GM11168 (cell line): ENCODE results near the gene CBLL1.

Experiments
- in situ Hi-C: fragments of 300-500 bp; cut with MboI; formaldehyde crosslinking; loops from one replicate; pipeline ENCODE4 v1.12.0; 2022; ENCODE audit warnings: low sequenced_read_pairs; ENCODE audit not compliant: unreplicated experiment

The CBLL1 gene

DNA sequence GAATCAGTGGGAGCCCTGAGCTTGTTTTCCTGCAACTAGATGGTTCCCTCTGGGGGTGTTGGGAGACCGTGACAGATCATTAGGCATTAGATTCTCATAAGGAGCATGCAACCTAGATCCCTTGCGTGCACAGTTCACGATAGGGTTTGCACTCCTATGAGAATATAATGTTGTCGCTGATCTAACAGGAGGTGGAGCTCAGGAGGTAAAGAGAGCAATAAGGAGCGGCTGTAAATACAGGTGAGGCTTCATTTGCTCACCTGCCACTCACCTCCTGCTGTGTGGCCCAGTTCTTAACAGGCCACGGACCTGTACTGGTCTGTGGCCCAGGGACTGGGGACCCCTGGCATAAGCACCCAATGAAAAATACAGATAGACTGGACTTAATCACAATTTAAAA is 48.4 kb downstream of the CBLL1 start:
- in situ Hi-C loops = no loop called here

DNA sequence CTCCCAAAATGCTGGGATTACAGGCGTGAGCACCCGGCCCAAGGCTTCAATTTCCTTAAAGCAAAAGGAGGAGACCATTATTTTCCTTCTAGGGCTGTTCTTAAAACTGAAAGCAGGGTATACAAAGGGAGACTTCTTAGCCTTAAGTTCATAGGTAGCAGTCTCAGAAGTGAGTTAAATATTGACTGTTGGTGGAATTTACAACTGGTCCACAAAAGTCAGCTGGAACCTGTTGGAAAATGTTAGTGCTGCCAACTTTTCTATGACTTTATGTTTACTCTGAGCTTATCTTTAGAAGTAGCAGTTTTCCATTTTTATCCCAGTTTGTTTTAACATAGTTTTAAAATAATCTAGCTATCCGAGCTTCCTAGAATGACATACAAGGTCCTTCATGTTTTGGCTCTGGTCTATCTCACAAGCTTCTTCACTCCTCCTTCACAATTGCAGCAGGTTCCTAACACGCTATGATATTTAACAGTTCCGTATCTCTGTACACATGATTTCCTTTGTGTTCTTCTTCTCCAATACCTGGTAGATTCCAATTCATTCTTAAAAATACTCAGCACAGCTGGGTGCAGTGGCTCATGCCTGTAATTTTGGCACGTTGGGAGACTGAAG is 55.8 kb downstream of the CBLL1 start:
- in situ Hi-C loops = no loop called here

DNA sequence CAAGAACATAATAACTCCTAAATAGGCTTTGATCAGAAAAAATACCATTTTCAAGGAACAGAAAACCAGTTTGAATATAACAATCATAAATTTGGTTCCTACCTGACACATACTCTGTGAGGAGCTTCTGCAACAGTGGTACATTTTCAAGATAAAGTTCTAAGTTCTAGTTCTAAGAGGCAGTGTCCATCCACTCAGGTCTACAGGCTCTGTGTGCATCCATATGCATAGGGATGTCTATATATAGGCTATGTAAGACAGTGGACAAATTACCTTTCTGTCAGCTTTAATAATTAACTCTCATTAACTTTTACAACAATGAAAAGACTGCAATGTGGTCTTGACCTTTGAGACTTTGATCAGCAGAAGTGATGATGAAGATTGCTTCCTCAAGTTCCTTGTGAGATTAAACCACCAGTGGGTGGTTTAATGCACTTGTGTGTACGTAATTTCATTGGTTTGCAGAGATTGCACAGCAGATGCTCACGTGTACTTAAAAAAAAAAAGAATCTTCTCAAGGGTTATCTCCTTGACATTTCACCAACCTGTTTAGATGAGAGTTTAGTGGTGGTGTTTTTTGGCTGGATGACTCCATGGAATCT is 59.2 kb downstream of the CBLL1 start, which contains the start of gene SLC26A3:
Gene SLC26A3, minus strand, starts transcription at position 215 of the 602 bp plus-strand sequence. CDS start 8,714 bp downstream, outside the sequence.
- in situ Hi-C loops = no loop called here

DNA sequence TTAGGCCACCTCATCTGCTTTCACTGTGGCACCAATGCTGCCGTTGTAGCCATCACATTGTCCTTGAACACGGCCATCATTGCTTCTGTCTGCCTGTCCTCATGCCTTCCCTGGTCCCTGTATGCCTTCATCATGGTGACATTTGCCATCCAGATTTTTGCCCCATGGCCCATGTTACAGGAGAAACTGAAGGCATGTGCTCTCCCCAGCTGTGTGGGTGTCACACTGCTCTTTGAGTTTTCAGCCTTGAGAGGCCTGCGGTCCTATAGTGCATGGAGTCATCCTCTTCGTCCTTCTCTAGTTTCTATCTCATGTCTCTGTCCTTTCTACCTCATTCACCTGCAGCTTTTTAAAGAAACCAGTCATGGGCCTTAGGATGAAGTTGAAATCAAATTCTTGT is 65.2 kb downstream of the CBLL1 start:
- in situ Hi-C loops = no loop called here

DNA sequence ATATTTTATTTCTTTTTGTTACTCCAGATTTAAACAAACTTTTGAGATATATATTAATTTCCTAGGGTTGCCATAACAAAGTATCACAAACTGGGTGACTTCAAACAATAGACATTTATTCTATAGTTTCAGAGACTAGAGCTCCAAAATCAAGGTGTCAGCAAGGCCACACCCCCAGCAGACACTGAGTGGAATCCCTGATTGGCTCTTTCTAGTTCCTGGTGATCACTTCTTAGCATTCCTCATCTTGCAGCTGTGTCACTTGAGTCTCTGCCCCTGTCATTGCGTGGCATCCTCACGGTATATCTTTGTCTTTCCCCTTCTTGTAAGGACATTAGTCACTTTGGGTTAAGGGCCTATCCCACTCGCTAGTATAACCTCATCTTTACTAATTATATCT is 66.7 kb downstream of the CBLL1 start:
- in situ Hi-C loops = no loop called here
